K562 (cell line): ENCODE data around the gene PRPSAP2. TPM values are rescaled to one million over a fixed set of nuclear protein-coding genes. Genes with fewer than 3 reads are reported as not detected.

Experiments
- ATAC-seq: fragments of 200-7000 bp; cut with Tn5 transposase; 3 replicates; pipeline ENCODE4 v1.9.1; 2020; ENCODE audit warnings: moderate library complexity
- BruUV-seq: library from RNA; stranded (reverse); fragments of 400-500 nt; replicated peaks from 2 replicates; lab custom pipeline; 2021; lab: Mats Ljungman, UMichigan
- CTCF ChIA-PET: fragments of 300-600 bp; formaldehyde crosslinking; extraction: SDS; loops from one replicate; lab custom pipeline; 2021; ENCODE audit warnings: low intra/inter-chr PET ratio; lab: Yijun Ruan, JAX
- POLR2A ChIA-PET: fragments of 300-600, 350-650 bp; sonication (Branson Sonifier 250); formaldehyde crosslinking; extraction: SDS; loops from one replicate; lab custom pipeline; 2021; ENCODE audit warnings: antibody characterized with exemption, inconsistent platforms; lab: Yijun Ruan, JAX
- DNase-seq, 4 experiments: peaks; one replicate each; pipeline versions ENCODE4 v3.0.0 to v3.0.0-alpha.2; 2011 to 2018; ENCODE audit warnings: low spot score in 3 of 4, mixed read lengths in 3 of 4; ENCODE audit errors: extremely low read depth in 1 of 4
- FAIRE-seq: peaks from 2 replicates; lab custom pipeline; 2011; peaks lifted over from hg19 to GRCh38; lab: Jason Lieb, UNC
- H2AFZ ChIP-seq: 2 replicates; pipeline ENCODE4 v1.6.0; 2011; ENCODE audit warnings: low read depth, low read length, control low read depth, inconsistent platforms
- H3K27ac ChIP-seq: fragments of 200-600 bp; 3 replicates; pipeline ENCODE4 v1.8.0; 2011; ENCODE audit warnings: low read depth, mild to moderate bottlenecking, control low read depth, inconsistent platforms, low read length, moderate library complexity, mixed read lengths; ENCODE audit errors: extremely low read depth
- H3K27me3 ChIP-seq, 2 experiments: fragments of 300-600 bp in 1 of 2; 2 replicates in 1 of 2; 3 replicates in 1 of 2; pipeline versions ENCODE4 v1.6.0 to v1.8.0; 2011; ENCODE audit warnings: inconsistent platforms in 2 of 2, low read length in 2 of 2, mild to moderate bottlenecking in 1 of 2, mixed read lengths in 1 of 2, moderate library complexity in 1 of 2; ENCODE audit not compliant: control insufficient read depth in 2 of 2, insufficient read depth in 2 of 2
- H3K36me3 ChIP-seq: fragments of 300-600 bp; 3 replicates; pipeline ENCODE4 v1.8.0; 2011; ENCODE audit warnings: mild to moderate bottlenecking, low read length, inconsistent platforms; ENCODE audit not compliant: control insufficient read depth, insufficient read depth
- H3K4me1 ChIP-seq, 2 experiments: fragments of 200-600 bp in 1 of 2; replicated peaks in 1 of 2; 2 replicates in 1 of 2; 3 replicates in 1 of 2; pipeline versions ENCODE4 v1.5.1 to v1.8.0; 2011; ENCODE audit warnings: inconsistent platforms in 2 of 2, low read length in 2 of 2, mild to moderate bottlenecking in 1 of 2, mixed read lengths in 1 of 2, moderate library complexity in 1 of 2; ENCODE audit not compliant: control insufficient read depth in 2 of 2, insufficient read depth in 2 of 2
- H3K4me2 ChIP-seq: 2 replicates; pipeline ENCODE4 v1.6.1; 2011; ENCODE audit warnings: low read length, control low read depth, inconsistent platforms, mixed read lengths; ENCODE audit not compliant: insufficient read depth
- H3K4me3 ChIP-seq: fragments of 200-600 bp; sonication (generic), shearing (Covaris generic); 2 replicates; pipeline ENCODE4 v1.5.1; 2016; ENCODE audit warnings: control low read depth, inconsistent platforms
- H3K79me2 ChIP-seq: fragments of 200-600 bp; 3 replicates; pipeline ENCODE4 v1.8.0; 2011; ENCODE audit warnings: low read length, inconsistent platforms; ENCODE audit not compliant: control insufficient read depth, insufficient read depth
- H3K9ac ChIP-seq, 2 experiments: 2 replicates each; pipeline versions ENCODE4 v1.6.0 to v1.6.1; 2011; ENCODE audit warnings: low read depth in 2 of 2, low read length in 2 of 2, control low read depth in 1 of 2, inconsistent platforms in 1 of 2, mild to moderate bottlenecking in 1 of 2, mixed read lengths in 1 of 2; ENCODE audit not compliant: insufficient read depth in 1 of 2
- H3K9me1 ChIP-seq: one replicate; pipeline ENCODE4 v1.6.0; 2011; ENCODE audit warnings: inconsistent platforms, mild to moderate bottlenecking, low read length, moderate library complexity; ENCODE audit not compliant: control insufficient read depth, insufficient read depth
- H3K9me3 ChIP-seq: replicated peaks from 2 replicates; pipeline ENCODE4 v1.5.1; 2011; ENCODE audit warnings: low read depth, low read length, inconsistent platforms; ENCODE audit not compliant: control insufficient read depth, insufficient read depth
- H4K20me1 ChIP-seq: replicated peaks from 2 replicates; pipeline ENCODE4 v1.6.1; 2011; ENCODE audit warnings: low read length, inconsistent platforms, mixed read lengths; ENCODE audit not compliant: control insufficient read depth, insufficient read depth
- EP400 ChIP-seq: fragments of 450-650 bp; IDR thresholded peaks from 2 replicates; pipeline ENCODE4 v1.6.1; 2017; ENCODE audit warnings: antibody characterized with exemption, mild to moderate bottlenecking, moderate library complexity
- HLTF ChIP-seq: fragments of 450-650 bp; IDR thresholded peaks from 2 replicates; pipeline ENCODE4 v1.6.1; 2016
- POLR2B ChIP-seq: fragments of 450-650 bp; IDR thresholded peaks from 2 replicates; pipeline ENCODE4 v1.6.1; 2018; ENCODE audit warnings: low read depth; ENCODE audit not compliant: partially characterized antibody
- SRF ChIP-seq, 2 experiments: fragments of 250-450, 450-650 bp in 1 of 2; sonication (Bioruptor Pico) in 1 of 2; sonication (generic) in 1 of 2; formaldehyde crosslinking; IDR thresholded peaks; 2 replicates each; pipeline versions ENCODE4 v1.5.0 to v1.5.1; 2020 to 2022; ENCODE audit warnings: mild to moderate bottlenecking in 1 of 2, missing genetic modification reagents in 1 of 2
- TAF1 ChIP-seq: IDR thresholded peaks from 2 replicates; pipeline ENCODE4 v1.6.1; 2011; ENCODE audit warnings: mild to moderate bottlenecking, low read length, moderate library complexity; ENCODE audit not compliant: insufficient read depth, control insufficient read depth, severe bottlenecking; ENCODE audit errors: extremely low read depth
- ZNF134 ChIP-seq: fragments of 250-450 bp; sonication (Bioruptor Pico); conservative IDR thresholded peaks from 2 replicates; pipeline ENCODE4 v1.4.0; 2020
- ZNF311 ChIP-seq: fragments of 250-450 bp; sonication (Bioruptor Pico); IDR thresholded peaks from 2 replicates; pipeline ENCODE4 v1.4.0; 2020; ENCODE audit warnings: mild to moderate bottlenecking, moderate library complexity
- WGBS: fragments of 100-300 bp; shearing (Covaris generic); methylation state at CpG from one replicate; pipeline ENCODE4 v1.1.6; 2016; ENCODE audit warnings: low coverage, mixed read lengths; ENCODE audit not compliant: insufficient coverage; ENCODE audit errors: missing lambda C conversion rate; 5-methylcytosine and 5-hydroxymethylcytosine counted together
- in situ Hi-C: fragments of 300-500 bp; cut with MboI; formaldehyde crosslinking; loops from 4 replicates; pipeline ENCODE4 v1.15.0; 2018; ENCODE audit warnings: inconsistent platforms, mixed read lengths
- intact Hi-C: fragments of 100-400 bp; cut with micrococcal nuclease; formaldehyde crosslinking; loops from 2 replicates; pipeline ENCODE4 v1.14.2; 2022
- polyA plus RNA-seq, 8 experiments: library from polyadenylated mRNA; depleted of rRNA in 4 of 8; stranded (reverse) in 5 of 8; unstranded in 3 of 8; fragments of >200 nt; fragmentation: Nextera tagmentation in 2 of 8; fragmentation: Illumina TruSeq in 1 of 8; extraction: Ambion mirVana in 2 of 8; extraction: Trizol in 1 of 8; gene quantifications; 2 replicates each; pipeline versions ENCODE4 v1.2.1 to v1.2.3, GENCODE V29; 2011 to 2014; ENCODE audit warnings: inconsistent platforms in 1 of 8, missing spikeins in 1 of 8
- total RNA-seq, 7 experiments: library from RNA; depleted of rRNA in 6 of 7; stranded (reverse); fragments of >200 nt in 6 of 7; fragmentation: Illumina TruSeq in 2 of 7; extraction: Trizol in 2 of 7; gene quantifications; 2 replicates each; pipeline versions ENCODE4 v1.2.1 to v1.2.3, GENCODE V29; 2011 to 2021; ENCODE audit warnings: low replicate concordance in 1 of 7
- TF ChIP-seq, protein P1 (sequence below): fragments of 250-450 bp; sonication (Bioruptor Pico); IDR thresholded peaks from 2 replicates; pipeline ENCODE4 v1.8.0; 2022; ENCODE audit warnings: moderate library complexity, mild to moderate bottlenecking, inconsistent platforms

Gene PRPSAP2
- total and polyA plus RNA-seq, 9 of the 15 experiments (the other 6 are each of a cell fraction or from before 2014, with no cell fraction given): 15.5 to 56.7 (median 35.7) TPM

DNA sequence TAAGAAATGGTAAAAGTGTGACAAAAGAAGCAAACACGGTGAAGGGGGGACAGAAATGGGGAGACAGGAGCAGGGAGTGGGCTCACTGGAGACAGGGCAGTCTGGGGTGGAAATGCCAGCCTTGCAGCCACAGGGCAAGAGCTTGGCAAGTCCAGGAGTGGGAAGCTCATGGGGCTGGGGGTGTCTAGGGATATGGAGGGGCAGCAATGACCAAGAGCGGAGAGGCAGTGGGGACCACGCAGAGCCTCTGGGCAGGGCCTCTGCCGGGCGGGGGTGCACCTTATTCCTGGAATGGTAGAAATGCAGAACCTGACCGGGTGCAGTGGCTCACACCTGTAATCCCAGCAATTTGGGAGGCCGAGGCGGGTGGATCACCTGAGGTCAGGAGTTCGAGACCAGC is 106.6 kb downstream of the PRPSAP2 start:
- in situ Hi-C loops: no loop called here
- H3K9ac ChIP-seq: no peak overlapping the region
- TF ChIP-seq HLTF (no peak), ZNF134 (CRISPR knock-in tag) (no peak), EP400 (no peak), TAF1 (no peak), SRF (CRISPR knock-in tag; IDR thresholded peaks at IDR 0.05) (no peak), ZNF311 (no peak), POLR2B (no peak)
- TF ChIP-seq, protein P1, sequence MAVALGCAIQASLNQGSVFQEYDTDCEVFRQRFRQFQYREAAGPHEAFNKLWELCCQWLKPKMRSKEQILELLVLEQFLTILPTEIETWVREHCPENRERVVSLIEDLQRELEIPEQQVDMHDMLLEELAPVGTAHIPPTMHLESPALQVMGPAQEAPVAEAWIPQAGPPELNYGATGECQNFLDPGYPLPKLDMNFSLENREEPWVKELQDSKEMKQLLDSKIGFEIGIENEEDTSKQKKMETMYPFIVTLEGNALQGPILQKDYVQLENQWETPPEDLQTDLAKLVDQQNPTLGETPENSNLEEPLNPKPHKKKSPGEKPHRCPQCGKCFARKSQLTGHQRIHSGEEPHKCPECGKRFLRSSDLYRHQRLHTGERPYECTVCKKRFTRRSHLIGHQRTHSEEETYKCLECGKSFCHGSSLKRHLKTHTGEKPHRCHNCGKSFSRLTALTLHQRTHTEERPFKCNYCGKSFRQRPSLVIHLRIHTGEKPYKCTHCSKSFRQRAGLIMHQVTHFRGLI (CRISPR knock-in tag): no peak
- CTCF ChIA-PET: no interaction called here
- DNase-seq (no peak), ATAC-seq (no peak), FAIRE-seq (no peak)
- H3K36me3 ChIP-seq: no peaks in the 10 kb centered on the region
- no peaks in the 10 kb centered on the region for H3K27me3 ChIP-seq
- no peak overlapping the region for H3K4me2 ChIP-seq
- H3K4me1 ChIP-seq: peaks cover 0 to 44% of the 10 kb centered on the region in 2 experiments; a peak in 3 of 5 replicates
- POLR2A ChIA-PET: no interaction called here
- no peak overlapping the region for H3K27ac ChIP-seq
- H4K20me1 ChIP-seq: 0 out of 2 replicates have a peak, but pooled peaks cover 3% of the 10 kb centered on the region
- intact Hi-C loops: no loop called here
- 62% methylated on average over 5 of the region's 9 CpGs for WGBS
- no TSS peak for BruUV-seq
- H3K79me2 ChIP-seq: no peaks in the 10 kb centered on the region
- H3K9me1 ChIP-seq: no peaks in the 10 kb centered on the region
- no peak overlapping the region for H2AFZ ChIP-seq
- no peaks in the 10 kb centered on the region for H3K9me3 ChIP-seq
- no peak overlapping the region for H3K4me3 ChIP-seq
